GM06990 (cell line): ENCODE measurements around the gene SLC17A5.
"Not testable (repeated sequence)": the region's sequence is repeated elsewhere in the genome, so short reads cannot be mapped to it uniquely, and the experiment has no call there.

ENCODE experiments used
- DNase-seq: peaks from one replicate; pipeline ENCODE4 v3.0.0-alpha.2; 2011; ENCODE audit not compliant: insufficient read length; ENCODE audit errors: extremely low read depth
- H3K27me3 ChIP-seq: replicated peaks from 2 replicates; pipeline ENCODE4 v1.6.0; 2011; ENCODE audit warnings: low read length; ENCODE audit not compliant: control insufficient read depth, insufficient read depth
- H3K36me3 ChIP-seq: 2 replicates; pipeline ENCODE4 v1.5.1; 2011; ENCODE audit warnings: low read length; ENCODE audit not compliant: control insufficient read depth, insufficient read depth
- H3K4me3 ChIP-seq: replicated peaks from 2 replicates; pipeline ENCODE4 v1.5.1; 2011; ENCODE audit warnings: low read depth, mild to moderate bottlenecking, control low read depth, low read length
- TF ChIP-seq, protein P1 (sequence below): IDR thresholded peaks from 2 replicates; pipeline ENCODE4 v1.5.1; 2011; ENCODE audit warnings: low read length, control low read depth, mild to moderate bottlenecking, inconsistent platforms; ENCODE audit not compliant: insufficient read depth, poor library complexity, severe bottlenecking

Gene SLC17A5

GRCh38 chr6:73560853-73561407 is 92.9 kb downstream of the SLC17A5 start:
- TF ChIP-seq, protein P1, sequence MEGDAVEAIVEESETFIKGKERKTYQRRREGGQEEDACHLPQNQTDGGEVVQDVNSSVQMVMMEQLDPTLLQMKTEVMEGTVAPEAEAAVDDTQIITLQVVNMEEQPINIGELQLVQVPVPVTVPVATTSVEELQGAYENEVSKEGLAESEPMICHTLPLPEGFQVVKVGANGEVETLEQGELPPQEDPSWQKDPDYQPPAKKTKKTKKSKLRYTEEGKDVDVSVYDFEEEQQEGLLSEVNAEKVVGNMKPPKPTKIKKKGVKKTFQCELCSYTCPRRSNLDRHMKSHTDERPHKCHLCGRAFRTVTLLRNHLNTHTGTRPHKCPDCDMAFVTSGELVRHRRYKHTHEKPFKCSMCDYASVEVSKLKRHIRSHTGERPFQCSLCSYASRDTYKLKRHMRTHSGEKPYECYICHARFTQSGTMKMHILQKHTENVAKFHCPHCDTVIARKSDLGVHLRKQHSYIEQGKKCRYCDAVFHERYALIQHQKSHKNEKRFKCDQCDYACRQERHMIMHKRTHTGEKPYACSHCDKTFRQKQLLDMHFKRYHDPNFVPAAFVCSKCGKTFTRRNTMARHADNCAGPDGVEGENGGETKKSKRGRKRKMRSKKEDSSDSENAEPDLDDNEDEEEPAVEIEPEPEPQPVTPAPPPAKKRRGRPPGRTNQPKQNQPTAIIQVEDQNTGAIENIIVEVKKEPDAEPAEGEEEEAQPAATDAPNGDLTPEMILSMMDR, result no peak
- no peaks in the 10 kb centered on the region for H3K27me3 ChIP-seq
- peak overlapping the region; percentile 15 for H3K4me3 ChIP-seq
- peak; percentile 67 for DNase-seq
- H3K36me3 ChIP-seq, result no peaks in the 10 kb centered on the region

- Histone ChIP-seq H3K4me3 (0 out of 2 replicates have a peak overlapping the region, but pooled peaks have one; percentile 24), H3K27me3 (no peaks in the 10 kb centered on the region), H3K36me3 (no peaks in the 10 kb centered on the region)
- TF ChIP-seq, protein P1, result no peak
- DNase-seq, result peak; percentile 46
Observed at GRCh38 chr6:73560182-73560732, 93.5 kb downstream of the SLC17A5 start.

DNA sequence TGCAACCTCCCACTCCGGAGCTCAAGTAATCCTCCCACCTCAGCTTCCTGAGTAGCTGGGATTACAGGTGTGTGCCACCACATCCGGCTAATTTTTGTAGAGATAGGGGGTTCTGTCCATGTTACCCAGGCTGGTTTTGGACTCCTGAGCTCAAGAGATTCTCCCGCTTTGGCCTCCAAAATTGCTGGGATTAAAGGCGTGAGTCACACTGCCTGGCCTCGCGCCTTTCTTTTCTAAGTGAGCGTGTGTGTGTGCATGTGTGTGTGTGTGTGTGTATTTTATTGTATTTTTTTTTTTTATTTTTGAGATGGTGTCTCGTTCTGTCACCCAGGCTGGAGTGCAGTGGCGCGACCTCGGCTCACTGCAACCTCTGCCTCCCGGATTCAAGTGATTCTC is 94.4 kb downstream of the SLC17A5 start:
- not testable (repeated sequence) for H3K4me3 ChIP-seq, H3K27me3 ChIP-seq, H3K36me3 ChIP-seq, DNase-seq

GRCh38 chr6:73558624-73559398 is 95.0 kb downstream of the SLC17A5 start:
- DNase-seq, result peak; percentile 41
- TF ChIP-seq, protein P1, result no peak
- Histone ChIP-seq H3K36me3 (no peaks in the 10 kb centered on the region), H3K27me3 (no peaks in the 10 kb centered on the region), H3K4me3 (no peak overlapping the region)

- no peaks in the 10 kb centered on the region for H3K36me3 ChIP-seq
- TF ChIP-seq, protein P1, result no peak
- no peaks in the 10 kb centered on the region for H3K27me3 ChIP-seq
- no peak overlapping the region for H3K4me3 ChIP-seq
- no peak for DNase-seq
Observed at GRCh38 chr6:73556836-73557235, 97.0 kb downstream of the SLC17A5 start.

- H3K36me3 ChIP-seq, H3K4me3 ChIP-seq, DNase-seq, H3K27me3 ChIP-seq: not testable (repeated sequence)
Observed at GRCh38 chr6:73555380-73555949, 98.3 kb downstream of the SLC17A5 start.

GRCh38 chr6:73551115-73551514 is 102.7 kb downstream of the SLC17A5 start:
- H3K27me3 ChIP-seq, H3K4me3 ChIP-seq, DNase-seq, H3K36me3 ChIP-seq: not testable (repeated sequence)
